ENCODE measurements around the gene APEX1. TPM values are rescaled to one million over a fixed set of nuclear protein-coding genes. Genes with fewer than 3 reads are reported as not detected.

Gene APEX1
- total RNA-seq = 60.2 and 74.5 TPM in 2 replicates

DNA sequence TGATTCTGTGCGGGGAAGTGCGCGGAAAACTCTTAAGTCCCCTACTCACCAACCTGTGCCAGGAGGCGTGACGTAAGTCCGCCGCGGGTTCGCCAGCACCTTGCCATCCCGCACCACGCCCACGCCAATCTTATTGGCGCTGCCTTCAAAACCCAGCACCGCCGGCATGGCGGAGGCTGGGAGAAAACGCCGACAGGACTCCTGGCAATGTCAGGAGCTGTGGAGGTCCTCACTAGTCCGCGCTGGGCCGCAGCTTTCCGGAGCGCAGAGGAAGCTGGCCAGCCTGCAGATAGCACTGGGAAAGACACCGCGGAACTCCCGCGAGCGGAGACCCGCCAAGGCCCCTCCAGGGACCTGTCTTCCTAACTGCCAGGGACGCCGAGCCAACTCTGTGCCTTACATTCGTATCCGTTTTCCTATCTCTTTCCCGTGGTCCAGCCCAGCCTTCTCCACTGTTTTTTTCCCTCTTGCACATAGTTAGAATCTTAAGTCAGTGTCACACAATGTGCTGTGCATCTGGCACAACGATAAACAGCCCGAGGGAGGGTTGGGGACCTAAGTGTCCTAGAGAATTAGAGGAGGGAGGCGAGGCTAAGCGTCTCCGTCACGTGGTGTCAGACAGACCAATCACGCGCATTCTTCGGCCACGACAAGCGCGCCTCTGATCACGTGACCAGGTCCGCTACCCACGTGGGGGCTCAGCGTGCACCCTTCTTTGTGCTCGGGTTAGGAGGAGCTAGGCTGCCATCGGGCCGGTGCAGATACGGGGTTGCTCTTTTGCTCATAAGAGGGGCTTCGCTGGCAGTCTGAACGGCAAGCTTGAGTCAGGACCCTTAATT is at the start of gene APEX1, which contains the start of gene OSGEP:
APEX1 (plus strand) TSS at position 711 of the 839 bp plus-strand sequence. CDS start 420 bp downstream, outside the sequence.
OSGEP (minus strand) TSS at position 297 of the 839 bp plus-strand sequence; CDS start at position 168, 129 bp downstream.

DNA sequence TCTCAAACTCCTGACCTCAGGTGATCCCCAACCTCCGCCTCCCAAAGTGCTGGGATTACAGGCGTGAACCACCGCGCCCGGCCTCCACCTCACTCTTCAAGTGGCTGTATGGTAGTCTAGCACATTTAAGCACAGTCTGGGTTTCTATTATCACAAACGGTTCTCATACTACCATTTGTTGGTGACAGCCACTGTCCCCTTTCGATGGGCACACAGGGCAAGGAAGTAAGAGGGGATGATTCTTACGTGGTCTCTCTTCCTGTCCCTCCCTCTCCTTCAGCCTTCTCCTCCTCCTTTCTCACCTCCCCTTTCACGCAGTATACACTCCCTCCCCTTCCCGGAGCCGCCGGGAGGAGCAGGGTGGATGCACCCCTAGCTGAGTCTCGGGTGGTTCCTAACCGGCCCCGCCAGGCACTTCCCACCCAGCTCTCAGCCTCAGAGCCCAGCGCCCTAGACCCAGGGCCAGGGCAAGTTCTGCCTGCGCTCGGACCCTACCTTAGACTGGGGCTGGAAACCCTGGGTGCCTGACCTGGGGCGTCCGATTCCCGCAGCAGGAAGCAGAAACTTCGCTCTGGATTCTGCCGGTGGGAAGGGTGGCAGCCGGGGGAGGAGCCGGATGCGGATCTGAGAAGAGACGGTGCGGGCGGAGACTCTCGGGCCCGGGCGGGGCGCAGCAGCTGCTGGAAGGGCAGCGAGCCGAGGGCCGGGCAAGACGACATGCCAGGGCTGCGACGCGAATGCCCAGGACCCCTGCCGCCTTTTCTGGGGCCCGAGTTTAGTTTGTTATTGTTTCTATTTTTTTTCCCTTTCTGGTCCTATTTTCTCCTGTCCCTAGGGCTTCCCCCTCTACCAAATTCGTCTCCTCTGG is 41.9 kb upstream of the APEX1 start, which contains the start of gene TEP1:
TEP1 (minus strand) TSS at position 626 of the 868 bp plus-strand sequence. CDS start 5,062 bp downstream, outside the sequence.

DNA sequence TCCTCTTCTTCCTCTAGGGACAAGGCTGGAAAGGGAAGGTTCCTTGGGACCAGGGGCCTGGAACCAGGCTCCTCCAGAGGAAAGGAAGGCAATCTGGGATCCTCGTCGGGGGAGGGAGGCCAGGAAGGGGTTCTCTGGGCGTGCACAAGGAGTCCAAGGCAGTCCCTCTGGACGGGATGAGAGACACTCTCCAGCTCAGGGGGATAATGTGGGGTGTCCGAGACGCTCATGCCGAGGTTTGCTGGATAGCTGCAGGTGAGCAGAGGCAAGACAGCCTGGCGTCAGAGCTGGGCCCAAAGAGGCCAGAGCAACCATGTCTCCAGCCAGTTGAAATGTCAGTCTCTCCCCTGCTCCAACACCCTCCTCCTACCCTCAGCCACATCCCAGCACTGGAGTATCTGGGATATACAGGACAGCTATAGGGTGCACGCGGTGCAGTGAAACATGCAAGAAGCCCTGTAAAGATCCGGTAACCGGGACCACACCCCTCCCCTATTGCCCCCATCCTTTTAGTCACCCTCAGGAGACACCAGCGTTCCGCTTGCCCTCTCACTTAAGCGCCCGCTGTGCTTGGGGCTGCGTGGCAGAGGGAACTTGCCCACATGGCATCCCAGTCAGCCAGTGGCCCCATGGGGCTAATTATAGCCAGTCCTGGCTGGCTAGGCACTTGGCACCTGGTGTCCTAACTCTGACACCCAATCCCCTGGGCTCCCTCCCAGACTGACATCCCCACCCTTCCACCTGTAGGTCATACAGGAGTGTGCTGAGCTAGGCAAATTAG is 19.3 kb upstream of the APEX1 start, which contains the start of gene KLHL33:
KLHL33 (minus strand) TSS at position 585 of the 781 bp plus-strand sequence; CDS start at position 230, 355 bp downstream.

DNA sequence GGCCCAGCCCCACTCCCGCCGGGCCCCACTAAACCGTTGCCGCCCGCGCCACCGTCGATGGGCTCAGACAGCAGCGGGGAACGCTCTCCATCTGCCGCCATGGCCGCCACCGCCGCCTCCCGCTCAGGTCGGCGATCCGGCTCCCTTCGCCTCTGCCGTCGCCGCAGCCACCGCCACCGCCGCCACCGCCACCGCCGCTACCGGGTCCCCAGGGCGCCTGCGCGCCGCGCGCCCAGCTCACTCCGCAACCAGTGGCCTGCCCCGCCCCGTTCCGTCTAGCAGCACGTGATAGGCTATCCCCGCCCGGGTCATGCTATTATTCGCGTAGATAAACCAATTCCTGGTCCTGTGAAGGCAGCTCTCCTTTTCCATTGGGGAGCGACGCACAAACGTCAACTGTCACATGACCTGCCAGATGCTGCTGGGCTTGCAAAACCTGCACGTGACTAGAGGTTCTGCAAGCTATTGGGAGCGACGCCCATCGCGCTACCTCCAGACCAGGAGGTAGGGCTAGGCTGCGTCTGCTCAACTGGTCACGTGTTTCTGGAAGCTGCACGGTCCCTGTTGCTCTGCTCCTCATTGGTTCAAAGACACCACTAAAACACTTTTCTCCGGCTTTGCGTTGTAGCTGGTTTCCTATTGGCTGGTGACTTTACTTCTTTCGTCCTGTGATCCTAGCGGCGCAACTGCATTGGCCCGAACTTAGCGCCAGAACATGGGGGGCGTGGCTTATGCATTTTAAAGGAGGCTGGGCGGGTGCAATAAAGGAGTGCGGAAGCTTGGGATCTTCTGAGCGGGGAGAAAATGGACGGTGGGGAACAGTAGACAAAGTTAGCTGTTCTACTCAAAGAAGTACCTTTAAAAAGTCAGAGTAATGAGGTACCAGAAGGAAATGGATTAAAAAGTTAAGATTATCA is 6.5 kb downstream of the APEX1 start, which contains the start of gene PIP4P1:
PIP4P1 (minus strand) TSS at position 210 of the 917 bp plus-strand sequence; CDS start at position 101, 109 bp downstream.

DNA sequence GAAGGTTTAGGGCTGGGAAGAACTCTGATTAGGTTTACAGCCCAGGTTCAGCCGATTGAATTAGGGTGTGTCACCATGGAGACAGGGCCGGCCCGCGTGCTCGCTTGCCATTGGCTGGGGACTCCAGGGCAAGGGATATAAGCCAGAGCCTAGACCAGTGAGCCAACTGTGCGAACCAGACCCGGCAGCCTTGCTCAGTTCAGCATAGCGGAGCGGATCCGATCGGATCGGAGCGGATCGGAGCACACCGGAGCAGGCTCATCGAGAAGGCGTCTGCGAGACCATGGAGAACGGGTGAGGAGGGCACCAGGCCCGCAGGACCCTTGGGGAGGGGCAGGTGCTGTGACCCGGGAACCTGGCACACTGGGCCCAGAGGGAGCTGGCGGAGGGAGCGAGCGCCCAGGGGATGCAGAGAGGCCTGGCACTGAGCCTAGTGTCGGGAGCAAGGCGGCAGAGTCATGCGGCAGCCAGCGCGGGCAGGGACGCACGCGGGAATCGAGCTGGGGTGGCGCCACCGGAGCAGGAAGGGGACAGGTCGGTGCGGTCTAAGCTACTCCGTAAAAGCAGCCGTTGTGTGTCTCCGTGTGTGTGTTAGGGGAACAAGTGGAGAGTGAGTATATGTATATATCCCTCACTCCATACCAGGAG is 14.3 kb downstream of the APEX1 start, which contains the start of gene PNP:
PNP (plus strand) TSS at position 165 of the 648 bp plus-strand sequence; CDS start at position 284, 119 bp downstream.

Small RNA genes within 50 kb of the gene (small RNA-seq; reads per million reads assigned to genes)
- 1.2 reads per million, percentile 64 among the genes with 10 or more reads in this experiment for gene RNA5SP382

Other genes starting within 250 kb of the APEX1 start
- gene OR11H6, start 231.5 kb upstream of the APEX1 start, total RNA-seq = not detected in 2 replicates
- gene OR11H7, start 226.2 kb upstream of the APEX1 start, total RNA-seq = not detected in 2 replicates
- gene OR11H4, start 215.9 kb upstream of the APEX1 start, total RNA-seq = not detected in 2 replicates
- 19.3 TPM in 2 replicates for gene TTC5, start 149.3 kb upstream of the APEX1 start, total RNA-seq
- 35.0 and 35.9 TPM in 2 replicates for gene CCNB1IP1, start 121.9 kb upstream of the APEX1 start, total RNA-seq
- 10.1 and 11.4 TPM in 2 replicates for gene PARP2, start 111.6 kb upstream of the APEX1 start, total RNA-seq
- gene TEP1, start 41.7 kb upstream of the APEX1 start, total RNA-seq = 23.2 and 30.5 TPM in 2 replicates
- gene KLHL33, start 19.1 kb upstream of the APEX1 start, total RNA-seq = not detected in 2 replicates
- gene OSGEP, start 414 bp upstream of the APEX1 start, total RNA-seq = 45.1 and 49.5 TPM in 2 replicates
- 25.8 and 26.1 TPM in 2 replicates for gene PIP4P1, start 6.2 kb downstream of the APEX1 start, total RNA-seq
- gene PNP, start 14.2 kb downstream of the APEX1 start, total RNA-seq = 343 and 388 TPM in 2 replicates
- gene RNASE10, start 50.3 kb downstream of the APEX1 start, total RNA-seq = 0.48 and 4.2 TPM in 2 replicates
- not detected in 2 replicates for gene RNASE9, start 105.8 kb downstream of the APEX1 start, total RNA-seq
- not detected in 2 replicates for gene RNASE11, start 132.8 kb downstream of the APEX1 start, total RNA-seq
- not detected in 2 replicates for gene RNASE12, start 136.2 kb downstream of the APEX1 start, total RNA-seq
- gene OR6S1, start 186.5 kb downstream of the APEX1 start, total RNA-seq = not detected in 2 replicates
- gene RNASE4, start 229.3 kb downstream of the APEX1 start, total RNA-seq = 6.4 and 20.9 TPM in 2 replicates
- 3.8 and 7.8 TPM in 2 replicates for gene ANG, start 233.5 kb downstream of the APEX1 start, total RNA-seq

Measured in vein endothelial cell (primary cell).